Caco-2 (cell line): ENCODE data around the gene EFNA4. TPM values are rescaled to one million over a fixed set of nuclear protein-coding genes. Genes with fewer than 3 reads are reported as not detected.

Experiments
- BruUV-seq: library from RNA; stranded (reverse); fragments of 400-500 nt; replicated peaks from 2 replicates; lab custom pipeline; 2021; lab: Mats Ljungman, UMichigan
- CTCF ChIA-PET: fragments of 300-600 bp; sonication (Branson Sonifier 250); formaldehyde crosslinking; loops from one replicate; lab custom pipeline; 2022; ENCODE audit warnings: antibody characterized with exemption; lab: Charles Lee
- POLR2A ChIA-PET: fragments of 300-600 bp; sonication (Branson Sonifier 250); formaldehyde crosslinking; loops from one replicate; lab custom pipeline; 2022; ENCODE audit warnings: antibody characterized with exemption; lab: Charles Lee
- DNase-seq, 2 experiments: peaks; one replicate each; pipeline versions ENCODE4 v3.0.0 to v3.0.0-alpha.2; 2020 to 2022
- H3K27me3 ChIP-seq: replicated peaks from 2 replicates; pipeline ENCODE4 v1.6.0; 2011; ENCODE audit warnings: low read length; ENCODE audit not compliant: control insufficient read depth, insufficient read depth
- H3K36me3 ChIP-seq: 2 replicates; pipeline ENCODE4 v1.5.1; 2011; ENCODE audit warnings: low read length; ENCODE audit not compliant: control insufficient read depth, insufficient read depth
- H3K4me1 ChIP-seq: fragments of 250-450 bp; sonication (Bioruptor Pico); 2 replicates; pipeline ENCODE4 v1.5.1; 2020; ENCODE audit warnings: mild to moderate bottlenecking
- H3K4me3 ChIP-seq: 2 replicates; pipeline ENCODE4 v1.5.1; 2011; ENCODE audit warnings: low read depth, mild to moderate bottlenecking, control low read depth, low read length
- H3K9me3 ChIP-seq: fragments of 250-450 bp; sonication (Bioruptor Pico); 2 replicates; pipeline ENCODE4 v1.5.1; 2020; ENCODE audit warnings: mild to moderate bottlenecking, moderate library complexity
- H3K27ac Mint-ChIP-seq: one replicate; pipeline ENCODE4 v1.8.0; 2022; ENCODE audit warnings: mixed read lengths; ENCODE audit not compliant: unreplicated experiment
- H3K27me3 Mint-ChIP-seq: one replicate; pipeline ENCODE4 v1.8.0; 2022; ENCODE audit warnings: mixed read lengths; ENCODE audit not compliant: insufficient read depth, unreplicated experiment
- H3K36me3 Mint-ChIP-seq: one replicate; pipeline ENCODE4 v1.8.0; 2022; ENCODE audit warnings: mild to moderate bottlenecking, mixed read lengths; ENCODE audit not compliant: insufficient read depth, unreplicated experiment
- H3K4me1 Mint-ChIP-seq: one replicate; pipeline ENCODE4 v1.8.0; 2022; ENCODE audit warnings: low read depth, mixed read lengths; ENCODE audit not compliant: unreplicated experiment
- H3K4me3 Mint-ChIP-seq: one replicate; pipeline ENCODE4 v1.8.0; 2022; ENCODE audit warnings: mild to moderate bottlenecking, moderate library complexity, mixed read lengths; ENCODE audit not compliant: unreplicated experiment
- H3K9me3 Mint-ChIP-seq: one replicate; pipeline ENCODE4 v1.8.0; 2022; ENCODE audit warnings: mixed read lengths; ENCODE audit not compliant: unreplicated experiment
- CTCF ChIP-seq, 2 experiments: fragments of 200-600 bp in 1 of 2; IDR thresholded peaks; 1 replicate in 1 of 2; 2 replicates in 1 of 2; pipeline versions ENCODE4 v1.5.1 to v1.8.0; 2011 to 2022; ENCODE audit warnings: antibody characterized with exemption in 1 of 2, control low read depth in 1 of 2, inconsistent platforms in 1 of 2, low read depth in 1 of 2, low read length in 1 of 2, mild to moderate bottlenecking in 1 of 2, moderate library complexity in 1 of 2; ENCODE audit not compliant: insufficient read depth in 1 of 2, severe bottlenecking in 1 of 2, unreplicated experiment in 1 of 2
- intact Hi-C: fragments of 100-400 bp; cut with micrococcal nuclease; formaldehyde crosslinking; loops from one replicate; pipeline ENCODE4 v1.10.0; 2022; ENCODE audit not compliant: unreplicated experiment
- total RNA-seq: library from RNA; stranded (reverse); gene quantifications from 2 replicates; pipeline ENCODE4 v1.2.3, GENCODE V29; 2022

The EFNA4 gene
- total RNA-seq, 1 experiment from 2014 or later, result 13.8 TPM

DNA sequence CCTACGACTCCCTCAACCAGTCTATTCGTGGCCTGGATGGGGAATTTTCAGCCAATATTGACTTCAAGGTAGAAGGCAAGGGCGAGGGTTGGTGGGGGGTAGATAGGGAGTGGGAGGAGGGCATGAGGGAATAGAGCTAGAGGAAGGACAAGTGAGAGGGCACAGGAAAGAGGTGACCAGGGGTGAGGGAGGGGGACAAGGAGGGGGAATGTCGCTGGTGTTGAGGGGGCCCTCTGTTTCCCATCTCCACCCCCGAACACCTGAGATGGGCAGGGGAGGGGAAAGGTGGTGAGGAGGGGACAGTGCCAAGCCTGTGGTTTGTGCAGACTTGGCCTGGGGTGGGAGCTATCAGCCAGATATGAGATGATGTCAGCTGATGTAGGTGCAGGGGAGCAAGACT is 20.8 kb upstream of the EFNA4 start:
- no peak overlapping the region for H3K4me3 Mint-ChIP-seq
- Histone ChIP-seq H3K4me1 (peaks cover 10% of the 10 kb centered on the region; the same call in 1 of the 2 replicates), H3K27me3 (no peaks in the 10 kb centered on the region), H3K9me3 (no peaks in the 10 kb centered on the region), H3K4me3 (no peak overlapping the region), H3K36me3 (no peaks in the 10 kb centered on the region)
- no TSS peak for BruUV-seq
- CTCF ChIA-PET, result interaction anchor here (2.2 kb wide), 1 partner anchor 25 kb away, joined by 12 read pairs; no protein-coding TSS in a partner anchor
- no peaks in the 10 kb centered on the region for H3K9me3 Mint-ChIP-seq
- intact Hi-C loops, result no loop called here
- no peaks in the 10 kb centered on the region for H3K36me3 Mint-ChIP-seq
- H3K4me1 Mint-ChIP-seq, result peaks cover 17% of the 10 kb centered on the region
- POLR2A ChIA-PET, result no interaction called here
- no peaks in the 10 kb centered on the region for H3K27me3 Mint-ChIP-seq
- TF ChIP-seq CTCF (IDR thresholded peaks at IDR 0.05; ENCODE audit: insufficient read depth in 1 of 2, low read depth in 1 of 2, low read length in 1 of 2, severe bottlenecking in 1 of 2, unreplicated experiment in 1 of 2), result no peak
- no peak for DNase-seq
- no peak overlapping the region for H3K27ac Mint-ChIP-seq

- TF ChIP-seq CTCF (IDR thresholded peaks at IDR 0.05; ENCODE audit: insufficient read depth in 1 of 2, low read depth in 1 of 2, low read length in 1 of 2, severe bottlenecking in 1 of 2, unreplicated experiment in 1 of 2), result no peak
- Histone ChIP-seq H3K4me3 (no peak overlapping the region), H3K4me1 (peaks cover 10% of the 10 kb centered on the region; the same call in 1 of the 2 replicates), H3K36me3 (no peaks in the 10 kb centered on the region), H3K9me3 (no peaks in the 10 kb centered on the region), H3K27me3 (no peaks in the 10 kb centered on the region)
- H3K36me3 Mint-ChIP-seq, result no peaks in the 10 kb centered on the region
- H3K9me3 Mint-ChIP-seq, result no peaks in the 10 kb centered on the region
- intact Hi-C loops, result no loop called here
- H3K4me1 Mint-ChIP-seq, result peaks cover 12% of the 10 kb centered on the region
- BruUV-seq, result no TSS peak
- no peak overlapping the region for H3K4me3 Mint-ChIP-seq
- ChIA-PET POLR2A (no interaction called here), CTCF (interaction anchor here (1.7 to 2.8 kb wide), 4 partner anchors 14 to 48 kb away, joined by 9 to 24 read pairs (median 12); no protein-coding TSS in a partner anchor)
- no peak for DNase-seq
- no peak overlapping the region for H3K27ac Mint-ChIP-seq
- H3K27me3 Mint-ChIP-seq, result no peaks in the 10 kb centered on the region
Observed at GRCh38 chr1:155043301-155043702, 20.2 kb upstream of the EFNA4 start.

GRCh38 chr1:155043793-155044192 is 19.7 kb upstream of the EFNA4 start:
- Histone ChIP-seq H3K9me3 (no peaks in the 10 kb centered on the region), H3K36me3 (no peaks in the 10 kb centered on the region), H3K4me3 (no peak overlapping the region), H3K27me3 (no peaks in the 10 kb centered on the region), H3K4me1 (peaks cover 10% of the 10 kb centered on the region; the same call in 1 of the 2 replicates)
- Mint-ChIP-seq H3K36me3 (no peaks in the 10 kb centered on the region), H3K9me3 (no peaks in the 10 kb centered on the region), H3K4me1 (peaks cover 7% of the 10 kb centered on the region), H3K27me3 (no peaks in the 10 kb centered on the region), H3K27ac (no peak overlapping the region), H3K4me3 (no peak overlapping the region)
- no peak for DNase-seq
- no TSS peak for BruUV-seq
- ChIA-PET CTCF (interaction anchor here (1.0 to 2.8 kb wide), 8 partner anchors 9 to 48 kb away, joined by 4 to 24 read pairs (median 10); no protein-coding TSS in a partner anchor), POLR2A (no interaction called here)
- TF ChIP-seq CTCF (IDR thresholded peaks at IDR 0.05; ENCODE audit: insufficient read depth in 1 of 2, low read depth in 1 of 2, low read length in 1 of 2, severe bottlenecking in 1 of 2, unreplicated experiment in 1 of 2), result no peak
- intact Hi-C loops, result no loop called here
